Psoas muscle (tissue), 8 donors: ENCODE results near the gene TRIM8. TPM values are rescaled to one million over a fixed set of nuclear protein-coding genes. Genes with fewer than 3 reads are reported as not detected.
A peak's percentile ranks its signal among the peaks of the same experiment; 100 is the strongest.

ENCODE experiments used
- ATAC-seq, 4 donors: fragments of 200-7000 bp; cut with Tn5 transposase; one replicate each; pipeline ENCODE4 v1.9.1; 2020; ENCODE audit warnings: moderate library complexity in 3 of 4, mild to moderate bottlenecking in 2 of 4
- DNase-seq, 2 donors: peaks; one replicate each; pipeline ENCODE4 v3.0.0-alpha.2; 2020
- H3K27ac ChIP-seq: fragments of 200-600 bp; one replicate; pipeline ENCODE4 v1.8.0; 2022
- H3K27me3 ChIP-seq, 3 donors: fragments of 200-600 bp in 1 of 3; one replicate each; pipeline versions ENCODE4 v1.6.1 to v1.8.0; 2013 to 2022; ENCODE audit warnings: low read length in 2 of 3, mild to moderate bottlenecking in 2 of 3, moderate library complexity in 1 of 3; ENCODE audit not compliant: insufficient read depth in 3 of 3
- H3K36me3 ChIP-seq, 2 donors: fragments of 200-600 bp in 1 of 2; one replicate each; pipeline versions ENCODE4 v1.6.1 to v1.8.0; 2013 to 2022; ENCODE audit warnings: low read depth in 1 of 2, mild to moderate bottlenecking in 1 of 2, moderate library complexity in 1 of 2; ENCODE audit not compliant: insufficient read depth in 1 of 2
- H3K4me1 ChIP-seq: fragments of 200-600 bp; one replicate; pipeline ENCODE4 v1.8.0; 2022
- H3K4me3 ChIP-seq: fragments of 200-600 bp; one replicate; pipeline ENCODE4 v1.8.0; 2022; ENCODE audit warnings: mild to moderate bottlenecking
- H3K9me3 ChIP-seq: fragments of 200-600 bp; one replicate; pipeline ENCODE4 v1.8.0; 2022
- CTCF ChIP-seq: fragments of 200-600 bp; IDR thresholded peaks from one replicate; pipeline ENCODE4 v1.8.0; 2022; ENCODE audit warnings: antibody characterized with exemption
- WGBS, 3 donors: extraction: QIAGEN DNeasy Blood & Tissue Kit; methylation state at CpG; one replicate each; pipeline versions ENCODE4 v1.1.6 to v1.1.7; 2013; 5-methylcytosine and 5-hydroxymethylcytosine counted together
- intact Hi-C, 2 donors: fragments of 100-400 bp; cut with DNase I; formaldehyde crosslinking; loops; one replicate each; pipeline versions ENCODE4 v1.11.0 to v1.14.2; 2022
- polyA plus RNA-seq, 3 donors: library from polyadenylated mRNA; stranded (reverse); fragments of 200-250 nt; gene quantifications; one replicate each; pipeline ENCODE4 v1.2.3, GENCODE V29; 2013
- total RNA-seq, 4 donors: library from RNA; stranded (reverse); fragmentation: NEBNext Ultra II Directional in 2 of 4; extraction: Animal tissue kit (Norgen Biotek cat#: 25700) in 2 of 4; gene quantifications; one replicate each; pipeline versions ENCODE4 v1.2.1 to v1.2.4, GENCODE V29; 2021 to 2023
- donor health status: healthy with polysubstance abuse.
- donor health status: DM: no; HTN: no; CAD: no; lungs with moderate emphysema.
- donor health status: Bipolar disorder and iron deficiency.
- donor health status: healthy.
- donor health status: DM: yes; HTN: yes; CAD: no.
- donor health status: DM: no; HTN: no; CAD: no.
- donor health status: DM: no; HTN: no; CAD: no.
- donor health status: DM: yes; HTN: yes; CAD: no.

TRIM8 gene
- total and polyA plus RNA-seq, 7 donors, result 57.6 to 166 (median 97.2) TPM

DNA sequence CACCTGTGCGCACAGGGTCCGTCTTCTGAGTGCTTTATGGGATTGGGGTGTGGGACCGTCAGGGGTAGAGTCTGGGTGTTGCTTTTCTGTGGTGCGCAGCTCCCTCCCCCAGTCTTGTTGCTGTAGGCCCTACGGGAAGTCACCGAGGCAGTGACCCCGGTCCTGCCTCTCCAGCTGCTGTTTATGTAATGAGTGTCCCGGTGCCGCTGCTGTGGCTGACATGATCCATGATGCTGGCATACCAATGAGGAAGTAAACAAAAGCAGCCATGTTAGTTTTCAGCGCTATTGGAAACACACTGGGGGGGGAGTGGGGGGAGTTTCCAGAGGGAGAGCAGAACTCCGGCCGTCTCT lies 1.1 kb downstream of the TRIM8 start:
- Histone ChIP-seq H3K27ac (peak overlapping the region; percentile 99), H3K4me3 (peak overlapping the region; percentile 94), H3K36me3 (peaks cover 0 to 13% of the 10 kb centered on the region in 2 donors), H3K27me3 (no peaks in the 10 kb centered on the region), H3K9me3 (no peaks in the 10 kb centered on the region), H3K4me1 (peaks cover 47% of the 10 kb centered on the region)
- WGBS, 3 donors, result 0 to 2% (median 1%) methylated on average over 12 of the region's 12 CpGs
- peak; percentile 77 to 88 for DNase-seq
- ATAC-seq, result peak; percentile 31 to 55 (median 40)
- no peak for TF ChIP-seq CTCF
- intact Hi-C loops, result loop anchor here in 1 of 2 donors (10.0 kb wide), 1 partner anchor 129 kb away; no protein-coding TSS in a partner anchor

- Histone ChIP-seq H3K36me3 (peaks cover 0 to 15% of the 10 kb centered on the region in 2 donors), H3K9me3 (no peaks in the 10 kb centered on the region), H3K27ac (peak overlapping the region; percentile 99), H3K4me1 (peaks cover 54% of the 10 kb centered on the region), H3K27me3 (no peaks in the 10 kb centered on the region), H3K4me3 (peak overlapping the region; percentile 94)
- DNase-seq, result peak; percentile 93 to 96
- TF ChIP-seq CTCF, result no peak
- intact Hi-C loops, result loop anchor here in 1 of 2 donors (10.0 kb wide), 1 partner anchor 129 kb away; no protein-coding TSS in a partner anchor
- WGBS, 3 donors, result 0 to 1% (median 1%) methylated on average over 27 to 29 of the region's 29 CpGs
- ATAC-seq, result peak; percentile 25 to 54 (median 46)
These were observed 1.7 kb downstream of the TRIM8 start for GRCh38 chr10:102645741-102646609.

DNA sequence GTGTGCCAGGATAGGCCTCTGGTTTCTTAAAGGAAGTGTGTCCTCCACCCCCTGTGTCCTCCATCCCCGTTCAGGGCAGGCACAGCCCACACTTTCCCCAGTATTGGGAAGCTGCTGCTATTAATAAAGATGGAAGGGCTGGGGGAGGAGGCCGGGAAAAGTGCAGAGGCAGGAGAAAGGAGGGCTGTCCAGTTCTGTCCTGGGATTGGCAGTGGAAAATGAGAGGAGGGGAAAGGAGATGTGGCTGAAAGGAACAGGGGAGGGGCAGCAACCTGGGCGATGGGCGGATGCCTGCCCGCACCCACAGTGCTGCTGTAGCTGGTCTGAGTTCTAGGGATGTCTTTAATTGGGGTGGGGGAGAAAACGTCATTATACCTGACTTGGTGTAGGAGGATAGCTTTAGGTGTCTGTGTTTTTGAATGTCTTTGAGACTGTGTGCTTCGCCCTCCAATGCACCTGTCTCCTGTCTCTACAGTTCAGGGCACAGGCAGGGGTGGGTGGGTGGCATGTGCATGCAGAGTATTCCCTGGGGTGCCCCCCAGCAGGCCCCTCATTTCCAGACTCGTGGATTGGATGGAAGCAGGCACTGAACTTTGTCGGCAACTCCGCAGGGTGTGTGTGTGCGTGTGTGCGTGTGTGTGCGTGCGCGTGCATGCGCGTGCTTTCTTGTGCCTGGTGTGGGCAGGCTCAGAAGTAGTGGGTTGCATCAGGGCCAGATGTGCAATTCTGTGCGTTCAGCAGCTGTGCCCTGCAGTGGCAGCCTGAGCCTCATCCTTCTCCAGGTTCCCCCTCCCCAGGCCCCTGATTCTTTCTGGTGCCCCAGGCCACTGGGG lies 2.5 kb downstream of the TRIM8 start:
- peaks cover 54% of the 10 kb centered on the region for H3K4me1 ChIP-seq

More for the DNA sequence above, 2.5 kb downstream of the TRIM8 start:
- 12 to 26% (median 16%) methylated on average over 18 of the region's 18 CpGs for WGBS, 3 donors
- Histone ChIP-seq H3K4me3 (peak overlapping the region; percentile 94), H3K36me3 (peaks cover 0 to 24% of the 10 kb centered on the region in 2 donors), H3K27ac (peak overlapping the region; percentile 99), H3K27me3 (no peaks in the 10 kb centered on the region), H3K9me3 (no peaks in the 10 kb centered on the region)
- ATAC-seq (no peak), DNase-seq (peak; percentile 60 to 75)
- intact Hi-C loops, result loop anchor here in 1 of 2 donors (10.0 kb wide), 1 partner anchor 128 kb away; no protein-coding TSS in a partner anchor
- TF ChIP-seq CTCF, result no peak
